ENCODE results near the gene TSC2. TPM values are rescaled to one million over a fixed set of nuclear protein-coding genes. Genes with fewer than 3 reads are reported as not detected.

Gene TSC2
- total and polyA plus RNA-seq, 2 of the 13 experiments (the other 11 are each of a cell fraction or from before 2014, with no cell fraction given), result 19.6 to 40.4 TPM

- TF ChIP-seq KMT2A (CRISPR knock-in tag; IDR thresholded peaks at IDR 0.05), result peak; percentile 74; the same call in 1 of the 2 replicates
- TF ChIP-seq ZNF746 (CRISPR knock-in tag; IDR thresholded peaks at IDR 0.05), result peak; percentile 85
- TF ChIP-seq DMAP1 (CRISPR knock-in tag; IDR thresholded peaks at IDR 0.05), result peak; percentile 91
- peak; percentile 65; the same call in 1 of the 2 replicates for TF ChIP-seq ZNF609 (CRISPR knock-in tag; IDR thresholded peaks at IDR 0.05; ENCODE audit: borderline replicate concordance)
- TF ChIP-seq ZNF17 (CRISPR knock-in tag; IDR thresholded peaks at IDR 0.05), result no peak
- peak; percentile 94 for TF ChIP-seq SP5 (CRISPR knock-in tag; IDR thresholded peaks at IDR 0.05; ENCODE audit: borderline replicate concordance, low read depth)
- TF ChIP-seq ZNF232 (CRISPR knock-in tag; IDR thresholded peaks at IDR 0.05; ENCODE audit: borderline replicate concordance), result no peak
- TF ChIP-seq ZNF644 (CRISPR knock-in tag; IDR thresholded peaks at IDR 0.05; ENCODE audit: low read depth), result no peak; the same call in 1 of the 2 replicates
- TF ChIP-seq PBX3 (CRISPR knock-in tag; IDR thresholded peaks at IDR 0.05; ENCODE audit: borderline replicate concordance), result no peak; the same call in 1 of the 2 replicates
- TF ChIP-seq HNF4A (CRISPR knock-in tag; IDR thresholded peaks at IDR 0.05), result peak; percentile 66
- no peak for TF ChIP-seq SMAD1 (CRISPR knock-in tag; IDR thresholded peaks at IDR 0.05; ENCODE audit: borderline replicate concordance, low read depth)
- TF ChIP-seq ZNF577 (CRISPR knock-in tag; IDR thresholded peaks at IDR 0.05; ENCODE audit: borderline replicate concordance, low read depth), result no peak
- peak; percentile 73; the same call in 1 of the 2 replicates for TF ChIP-seq FOXK1 (CRISPR knock-in tag; IDR thresholded peaks at IDR 0.05; ENCODE audit: borderline replicate concordance, low read depth)
- TF ChIP-seq ZNF891 (CRISPR knock-in tag; IDR thresholded peaks at IDR 0.05), result no peak; the same call in none of the 2 replicates
- TF ChIP-seq ZNF274 (CRISPR knock-in tag; IDR thresholded peaks at IDR 0.05), result 0 out of 2 replicates have a peak, but pooled peaks have one; percentile 11
- peak; percentile 59; the same call in 1 of the 2 replicates for TF ChIP-seq SOX5 (CRISPR knock-in tag; IDR thresholded peaks at IDR 0.05; ENCODE audit: borderline replicate concordance)
- TF ChIP-seq TBL1XR1 (IDR thresholded peaks at IDR 0.05; ENCODE audit: borderline replicate concordance, low read length, partially characterized antibody), result no peak
- TF ChIP-seq ZFP91 (CRISPR knock-in tag; IDR thresholded peaks at IDR 0.05; ENCODE audit: borderline replicate concordance), result peak; percentile 83
- peak; percentile 79; the same call in 1 of the 2 replicates for TF ChIP-seq CBX5 (CRISPR knock-in tag; IDR thresholded peaks at IDR 0.05; ENCODE audit: borderline replicate concordance)
- no peak for TF ChIP-seq ATRX (CRISPR knock-in tag; IDR thresholded peaks at IDR 0.05; ENCODE audit: borderline replicate concordance)
- no peak for TF ChIP-seq ZNF260 (CRISPR knock-in tag; IDR thresholded peaks at IDR 0.05; ENCODE audit: borderline replicate concordance, low read depth)
- no peak; the same call in 1 of the 2 replicates for TF ChIP-seq ZIK1 (CRISPR knock-in tag; IDR thresholded peaks at IDR 0.05; ENCODE audit: borderline replicate concordance, low read depth)
These were observed 12.2 kb upstream of the TSC2 start (continued) for GRCh38 chr16:2035431-2036199.
